ENCODE data around the gene AMMECR1L. TPM values are rescaled to one million over a fixed set of nuclear protein-coding genes. Genes with fewer than 3 reads are reported as not detected.
"Not testable (repeated sequence)": the region's sequence is repeated elsewhere in the genome, so short reads cannot be mapped to it uniquely, and the experiment has no call there.

The AMMECR1L gene
- total RNA-seq, 1 donor from 2014 or later = 29.7 TPM

DNA sequence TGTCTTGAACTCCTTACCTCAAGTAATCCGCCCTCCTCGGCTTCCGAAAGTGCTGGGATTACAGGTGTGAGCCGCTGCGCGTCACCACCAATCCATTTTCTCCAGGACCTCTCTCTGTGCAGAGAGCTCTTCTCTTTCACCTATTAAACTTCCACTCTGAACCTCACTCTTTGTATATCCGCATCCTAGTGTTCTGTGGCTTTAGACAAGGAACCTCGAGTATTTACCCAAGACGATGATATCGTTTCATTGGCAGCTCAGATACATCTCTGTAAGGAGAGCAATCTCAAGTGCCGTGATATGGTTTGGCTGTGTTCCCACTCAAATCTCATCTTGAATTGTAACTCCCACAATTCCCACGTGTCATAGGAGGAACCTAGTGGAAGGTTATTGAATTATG, 59.7 kb downstream of the AMMECR1L start:
- H3K36me3 ChIP-seq (ENCODE audit: control insufficient read depth, insufficient read depth, low read length) = no peaks in the 10 kb centered on the region
- H3K4me3 ChIP-seq (ENCODE audit: low read depth, low read length) = no peak overlapping the region
- no peak for DNase-seq (ENCODE audit: low read depth)
- H3K27me3 ChIP-seq (ENCODE audit: control insufficient read depth, insufficient read depth, low read length) = no peaks in the 10 kb centered on the region
- TF ChIP-seq, protein P1, sequence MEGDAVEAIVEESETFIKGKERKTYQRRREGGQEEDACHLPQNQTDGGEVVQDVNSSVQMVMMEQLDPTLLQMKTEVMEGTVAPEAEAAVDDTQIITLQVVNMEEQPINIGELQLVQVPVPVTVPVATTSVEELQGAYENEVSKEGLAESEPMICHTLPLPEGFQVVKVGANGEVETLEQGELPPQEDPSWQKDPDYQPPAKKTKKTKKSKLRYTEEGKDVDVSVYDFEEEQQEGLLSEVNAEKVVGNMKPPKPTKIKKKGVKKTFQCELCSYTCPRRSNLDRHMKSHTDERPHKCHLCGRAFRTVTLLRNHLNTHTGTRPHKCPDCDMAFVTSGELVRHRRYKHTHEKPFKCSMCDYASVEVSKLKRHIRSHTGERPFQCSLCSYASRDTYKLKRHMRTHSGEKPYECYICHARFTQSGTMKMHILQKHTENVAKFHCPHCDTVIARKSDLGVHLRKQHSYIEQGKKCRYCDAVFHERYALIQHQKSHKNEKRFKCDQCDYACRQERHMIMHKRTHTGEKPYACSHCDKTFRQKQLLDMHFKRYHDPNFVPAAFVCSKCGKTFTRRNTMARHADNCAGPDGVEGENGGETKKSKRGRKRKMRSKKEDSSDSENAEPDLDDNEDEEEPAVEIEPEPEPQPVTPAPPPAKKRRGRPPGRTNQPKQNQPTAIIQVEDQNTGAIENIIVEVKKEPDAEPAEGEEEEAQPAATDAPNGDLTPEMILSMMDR (IDR thresholded peaks at IDR 0.05; ENCODE audit: insufficient read depth, low read length, poor library complexity, severe bottlenecking) = no peak

DNA sequence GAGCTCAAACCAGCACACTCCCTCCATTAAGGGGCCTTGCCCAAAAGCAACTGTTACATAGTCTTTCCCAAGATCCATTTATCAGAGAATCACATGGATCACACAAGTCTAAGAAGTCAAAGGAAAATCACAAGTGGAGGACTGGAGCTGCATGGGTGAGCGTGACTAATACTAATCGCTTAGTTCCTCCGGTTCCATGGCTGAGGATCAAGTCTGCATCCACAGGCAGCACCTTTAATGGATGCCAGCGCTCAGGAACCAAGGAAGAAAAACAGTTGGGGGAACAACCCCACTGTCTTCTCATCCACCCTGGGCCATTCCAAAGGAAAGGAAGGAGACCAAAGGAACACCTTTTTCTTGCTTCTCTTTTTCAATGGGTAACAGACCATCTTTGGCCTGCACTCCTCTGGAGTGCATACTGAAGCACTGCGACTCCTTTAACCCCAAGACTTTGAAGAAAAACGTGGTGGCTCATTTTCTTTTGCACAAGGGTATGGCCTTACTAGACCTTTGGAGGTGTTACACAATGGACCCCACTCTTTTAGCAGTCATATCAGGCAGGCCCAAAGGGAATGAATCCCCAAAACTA, 65.6 kb downstream of the AMMECR1L start:
- no peak for DNase-seq (ENCODE audit: low read depth)
- no peaks in the 10 kb centered on the region for H3K27me3 ChIP-seq (ENCODE audit: control insufficient read depth, insufficient read depth, low read length)
- TF ChIP-seq, protein P1 (IDR thresholded peaks at IDR 0.05; ENCODE audit: insufficient read depth, low read length, poor library complexity, severe bottlenecking) = no peak
- no peaks in the 10 kb centered on the region for H3K36me3 ChIP-seq (ENCODE audit: control insufficient read depth, insufficient read depth, low read length)
- H3K4me3 ChIP-seq (ENCODE audit: low read depth, low read length) = no peak overlapping the region

- DNase-seq (ENCODE audit: low read depth) = no peak
- TF ChIP-seq, protein P1 (IDR thresholded peaks at IDR 0.05; ENCODE audit: insufficient read depth, low read length, poor library complexity, severe bottlenecking) = no peak
- no peaks in the 10 kb centered on the region for H3K36me3 ChIP-seq (ENCODE audit: control insufficient read depth, insufficient read depth, low read length)
- no peak overlapping the region for H3K4me3 ChIP-seq (ENCODE audit: low read depth, low read length)
- no peaks in the 10 kb centered on the region for H3K27me3 ChIP-seq (ENCODE audit: control insufficient read depth, insufficient read depth, low read length)
These were observed 66.8 kb downstream of the AMMECR1L start for GRCh38 chr2:127818794-127819425.

- H3K4me3 ChIP-seq (ENCODE audit: low read depth, low read length) = no peak overlapping the region
- TF ChIP-seq, protein P1 (IDR thresholded peaks at IDR 0.05; ENCODE audit: insufficient read depth, low read length, poor library complexity, severe bottlenecking) = no peak
- H3K27me3 ChIP-seq (ENCODE audit: control insufficient read depth, insufficient read depth, low read length) = no peaks in the 10 kb centered on the region
- H3K36me3 ChIP-seq (ENCODE audit: control insufficient read depth, insufficient read depth, low read length) = no peaks in the 10 kb centered on the region
- DNase-seq (ENCODE audit: low read depth) = no peak
These were observed 67.5 kb downstream of the AMMECR1L start for GRCh38 chr2:127818241-127818640.

DNA sequence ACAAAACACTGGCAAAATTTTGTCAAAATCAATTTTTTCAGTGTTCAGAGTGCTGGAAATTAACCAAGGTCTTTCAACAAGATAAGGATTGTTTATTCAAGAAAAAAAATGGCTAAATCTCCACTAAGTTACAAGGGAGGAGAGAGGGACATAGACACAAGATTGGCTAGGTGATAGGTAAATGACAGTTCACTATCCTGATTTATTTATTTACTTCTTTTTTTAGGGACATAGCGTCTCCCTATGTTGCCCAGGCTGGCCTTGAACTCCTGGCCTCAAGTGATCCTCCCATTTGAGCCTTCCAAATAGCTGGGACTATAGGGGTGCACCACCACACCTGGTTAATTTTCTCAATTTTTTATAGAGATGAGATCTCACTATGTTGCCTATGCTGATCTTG, 71.1 kb downstream of the AMMECR1L start:
- TF ChIP-seq, protein P1 (IDR thresholded peaks at IDR 0.05; ENCODE audit: insufficient read depth, low read length, poor library complexity, severe bottlenecking) = no peak
- no peak overlapping the region for H3K4me3 ChIP-seq (ENCODE audit: low read depth, low read length)
- DNase-seq (ENCODE audit: low read depth) = no peak
- no peaks in the 10 kb centered on the region for H3K27me3 ChIP-seq (ENCODE audit: control insufficient read depth, insufficient read depth, low read length)
- H3K36me3 ChIP-seq (ENCODE audit: control insufficient read depth, insufficient read depth, low read length) = no peaks in the 10 kb centered on the region

DNA sequence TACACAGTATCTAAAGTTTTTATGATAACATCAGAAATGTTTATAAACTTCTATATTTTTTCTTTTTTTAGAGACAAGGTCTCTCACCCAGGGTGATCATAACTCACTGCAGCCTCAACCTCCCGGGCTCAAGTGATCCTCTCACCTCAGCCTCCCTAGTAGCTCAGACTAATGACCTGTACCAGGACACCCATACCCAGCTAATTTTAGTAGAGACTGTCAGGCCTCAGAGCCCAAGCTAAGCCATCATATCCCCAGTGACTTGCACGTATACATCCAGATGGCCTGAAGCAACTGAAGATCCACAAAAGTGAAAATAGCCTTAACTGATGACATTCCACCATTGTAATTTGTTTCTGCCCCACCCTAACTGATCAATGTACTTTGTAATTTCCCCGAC, 73.3 kb downstream of the AMMECR1L start:
- not testable (repeated sequence) for H3K36me3 ChIP-seq (ENCODE audit: control insufficient read depth, insufficient read depth, low read length); H3K4me3 ChIP-seq (ENCODE audit: low read depth, low read length); DNase-seq (ENCODE audit: low read depth); H3K27me3 ChIP-seq (ENCODE audit: control insufficient read depth, insufficient read depth, low read length)

Other genes starting within 250 kb of the AMMECR1L start
- gene GPR17, start 239.8 kb downstream of the AMMECR1L start, total RNA-seq = 0.14 TPM in 1 of 2 replicates, not detected in the other
- 2.3 and 4.2 TPM in 2 replicates for gene LIMS2, start 210.4 kb downstream of the AMMECR1L start, total RNA-seq
- gene SFT2D3, start 184.5 kb downstream of the AMMECR1L start, total RNA-seq = 7.1 and 8.7 TPM in 2 replicates
- gene WDR33, start 74.8 kb downstream of the AMMECR1L start, total RNA-seq = 22.3 and 23.5 TPM in 2 replicates
- 15.9 and 25.1 TPM in 2 replicates for gene POLR2D, start 27.8 kb downstream of the AMMECR1L start, total RNA-seq
- gene SAP130, start 142.1 kb upstream of the AMMECR1L start, total RNA-seq = 6.6 and 9.3 TPM in 2 replicates
- 67.8 and 83.4 TPM in 2 replicates for gene UGGT1, start 205.2 kb upstream of the AMMECR1L start, total RNA-seq